Parathyroid adenoma (tissue), 2 donors: ENCODE measurements around the gene ITPR3.

Source experiments
- H2AFZ ChIP-seq: fragments of 300-600 bp; sonication (generic); one replicate; pipeline ENCODE4 v1.7.0; 2017; ENCODE audit warnings: antibody characterized with exemption, mild to moderate bottlenecking
- H3K27ac ChIP-seq: fragments of 300-600 bp; sonication (generic); one replicate; pipeline ENCODE4 v1.7.0; 2017
- H3K27me3 ChIP-seq: fragments of 300-600 bp; sonication (generic); one replicate; pipeline ENCODE4 v1.7.0; 2017; ENCODE audit warnings: low read length; ENCODE audit not compliant: control insufficient read depth, insufficient read depth
- H3K36me3 ChIP-seq: fragments of 300-600 bp; sonication (generic); one replicate; pipeline ENCODE4 v1.7.0; 2017; ENCODE audit warnings: low read length; ENCODE audit not compliant: control insufficient read depth, insufficient read depth
- H3K4me1 ChIP-seq: fragments of 300-600 bp; sonication (generic); one replicate; pipeline ENCODE4 v1.7.0; 2017; ENCODE audit warnings: control low read depth
- H3K4me2 ChIP-seq: fragments of 300-600 bp; sonication (generic); one replicate; pipeline ENCODE4 v1.7.0; 2017; ENCODE audit warnings: low read length
- H3K4me3 ChIP-seq: fragments of 300-600 bp; sonication (generic); one replicate; pipeline ENCODE4 v1.7.0; 2017; ENCODE audit warnings: low read depth, low read length
- H3K79me2 ChIP-seq: fragments of 300-600 bp; sonication (generic); one replicate; pipeline ENCODE4 v1.7.0; 2017; ENCODE audit warnings: control low read depth
- H3K9ac ChIP-seq: fragments of 300-600 bp; sonication (generic); one replicate; pipeline ENCODE4 v1.7.0; 2017; ENCODE audit warnings: mild to moderate bottlenecking
- H3K9me3 ChIP-seq: fragments of 300-600 bp; sonication (generic); one replicate; pipeline ENCODE4 v1.7.0; 2017; ENCODE audit warnings: low read length; ENCODE audit not compliant: control insufficient read depth
- TF ChIP-seq, protein P1 (sequence below): fragments of 300-600 bp; sonication (generic); IDR thresholded peaks from one replicate; pipeline ENCODE4 v1.7.0; 2017; ENCODE audit warnings: antibody characterized with exemption, mild to moderate bottlenecking
- donor health status: primary hyperparathyroidism.

ITPR3 gene

GRCh38 chr6:33732817-33733708, 111.9 kb downstream of the ITPR3 start:
- no peak overlapping the region for H3K27ac ChIP-seq
- no peaks in the 10 kb centered on the region for H3K9me3 ChIP-seq
- no peak overlapping the region for H3K4me2 ChIP-seq
- no peaks in the 10 kb centered on the region for H3K36me3 ChIP-seq
- peaks cover 9% of the 10 kb centered on the region for H3K4me1 ChIP-seq
- H3K4me3 ChIP-seq = no peak overlapping the region
- H3K27me3 ChIP-seq = no peaks in the 10 kb centered on the region
- no peaks in the 10 kb centered on the region for H3K79me2 ChIP-seq
- no peak overlapping the region for H2AFZ ChIP-seq
- TF ChIP-seq, protein P1, sequence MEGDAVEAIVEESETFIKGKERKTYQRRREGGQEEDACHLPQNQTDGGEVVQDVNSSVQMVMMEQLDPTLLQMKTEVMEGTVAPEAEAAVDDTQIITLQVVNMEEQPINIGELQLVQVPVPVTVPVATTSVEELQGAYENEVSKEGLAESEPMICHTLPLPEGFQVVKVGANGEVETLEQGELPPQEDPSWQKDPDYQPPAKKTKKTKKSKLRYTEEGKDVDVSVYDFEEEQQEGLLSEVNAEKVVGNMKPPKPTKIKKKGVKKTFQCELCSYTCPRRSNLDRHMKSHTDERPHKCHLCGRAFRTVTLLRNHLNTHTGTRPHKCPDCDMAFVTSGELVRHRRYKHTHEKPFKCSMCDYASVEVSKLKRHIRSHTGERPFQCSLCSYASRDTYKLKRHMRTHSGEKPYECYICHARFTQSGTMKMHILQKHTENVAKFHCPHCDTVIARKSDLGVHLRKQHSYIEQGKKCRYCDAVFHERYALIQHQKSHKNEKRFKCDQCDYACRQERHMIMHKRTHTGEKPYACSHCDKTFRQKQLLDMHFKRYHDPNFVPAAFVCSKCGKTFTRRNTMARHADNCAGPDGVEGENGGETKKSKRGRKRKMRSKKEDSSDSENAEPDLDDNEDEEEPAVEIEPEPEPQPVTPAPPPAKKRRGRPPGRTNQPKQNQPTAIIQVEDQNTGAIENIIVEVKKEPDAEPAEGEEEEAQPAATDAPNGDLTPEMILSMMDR = no peak
- no peak overlapping the region for H3K9ac ChIP-seq

DNA sequence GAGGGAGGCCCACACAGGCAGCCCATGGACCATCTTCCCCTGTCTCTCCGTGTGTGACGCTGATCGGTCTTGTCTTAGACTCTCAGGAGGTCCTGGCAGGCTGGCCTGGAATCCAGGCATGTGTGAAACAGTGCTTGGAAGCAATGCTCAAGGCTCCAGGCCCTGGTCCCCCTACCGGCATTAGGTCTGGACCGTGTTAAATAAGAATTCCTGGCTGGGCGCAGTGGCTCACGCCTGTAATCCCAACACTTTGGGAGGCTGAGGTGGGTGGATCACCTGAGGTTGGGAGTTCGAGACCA, 112.5 kb downstream of the ITPR3 start:
- TF ChIP-seq, protein P1 = no peak
- H3K9ac ChIP-seq = no peak overlapping the region

DNA sequence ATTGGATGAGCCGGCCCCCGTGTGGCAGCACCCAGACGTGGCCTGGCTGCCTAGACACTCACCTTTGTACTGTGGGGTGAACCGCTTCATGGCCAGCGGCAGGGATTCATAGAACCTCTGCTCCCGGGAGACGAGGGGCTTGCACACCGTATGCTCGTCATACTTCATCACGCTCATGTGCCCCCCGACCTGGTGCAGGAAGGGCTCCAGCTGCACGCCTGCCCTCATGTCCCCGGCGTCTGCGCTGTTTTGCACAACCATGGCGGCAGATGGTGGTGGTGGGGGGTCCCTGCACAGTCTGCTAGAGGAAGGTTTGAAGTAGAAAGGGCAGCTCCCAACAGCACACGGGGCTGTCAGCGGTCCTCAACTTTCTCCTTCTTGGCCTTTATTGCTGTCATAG, 114.1 kb downstream of the ITPR3 start:
- H3K4me1 ChIP-seq = peaks cover 3% of the 10 kb centered on the region
- no peak overlapping the region for H2AFZ ChIP-seq
- no peak overlapping the region for H3K27ac ChIP-seq
- H3K9ac ChIP-seq = no peak overlapping the region
- no peak overlapping the region for H3K4me2 ChIP-seq
- TF ChIP-seq, protein P1 = no peak
- H3K79me2 ChIP-seq = no peaks in the 10 kb centered on the region
- no peak overlapping the region for H3K4me3 ChIP-seq
- H3K36me3 ChIP-seq = no peaks in the 10 kb centered on the region
- no peaks in the 10 kb centered on the region for H3K9me3 ChIP-seq
- no peaks in the 10 kb centered on the region for H3K27me3 ChIP-seq

More for the DNA sequence above, 112.5 kb downstream of the ITPR3 start:
- H3K4me2 ChIP-seq = no peak overlapping the region
- H3K36me3 ChIP-seq = no peaks in the 10 kb centered on the region
- H3K9me3 ChIP-seq = no peaks in the 10 kb centered on the region
- no peak overlapping the region for H3K4me3 ChIP-seq
- H3K27ac ChIP-seq = no peak overlapping the region
- peaks cover 9% of the 10 kb centered on the region for H3K4me1 ChIP-seq
- H3K79me2 ChIP-seq = no peaks in the 10 kb centered on the region
- H2AFZ ChIP-seq = no peak overlapping the region
- H3K27me3 ChIP-seq = no peaks in the 10 kb centered on the region

DNA sequence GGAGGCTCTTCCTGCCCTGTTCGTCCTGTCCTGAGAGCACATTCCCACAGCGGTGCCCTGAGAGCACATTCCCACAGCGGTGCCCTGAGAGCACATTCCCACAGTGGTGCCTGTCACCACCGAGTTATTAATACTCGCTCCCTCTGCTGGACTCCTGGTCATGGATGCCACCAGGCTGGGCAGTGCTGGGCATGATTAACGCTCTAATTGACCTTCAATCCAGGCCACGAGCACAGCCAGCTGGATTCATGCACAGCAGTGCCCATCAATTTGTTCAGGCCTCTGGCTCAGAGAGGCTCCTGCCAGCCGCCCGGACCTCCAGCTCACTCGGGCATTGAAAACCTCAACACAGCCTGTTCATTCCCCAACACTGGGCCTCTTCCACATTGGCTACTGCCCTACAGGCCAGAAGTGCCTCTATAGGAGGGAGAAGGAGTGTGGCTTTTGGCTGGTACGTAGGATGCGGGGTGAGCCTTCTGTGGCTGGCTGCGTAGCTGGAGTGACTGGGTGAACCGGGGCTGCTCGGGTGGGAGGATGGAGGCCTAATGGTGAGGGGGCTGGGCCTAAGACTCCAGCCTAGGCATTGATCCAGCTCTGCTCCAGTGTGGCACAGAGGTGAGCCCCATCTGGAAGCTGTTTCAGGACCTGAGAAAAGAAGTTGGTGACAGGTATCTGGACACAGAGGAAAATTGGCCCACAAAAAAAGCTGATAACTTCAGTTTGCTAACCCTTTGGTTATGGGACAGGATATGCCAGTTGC, 116.3 kb downstream of the ITPR3 start:
- no peaks in the 10 kb centered on the region for H3K79me2 ChIP-seq
- no peak overlapping the region for H3K4me2 ChIP-seq
- TF ChIP-seq, protein P1 = no peak
- no peak overlapping the region for H3K9ac ChIP-seq
- H2AFZ ChIP-seq = no peak overlapping the region
- no peaks in the 10 kb centered on the region for H3K36me3 ChIP-seq
- no peak overlapping the region for H3K27ac ChIP-seq
- H3K9me3 ChIP-seq = no peaks in the 10 kb centered on the region
- H3K4me1 ChIP-seq = no peaks in the 10 kb centered on the region
- no peaks in the 10 kb centered on the region for H3K27me3 ChIP-seq
- H3K4me3 ChIP-seq = no peak overlapping the region
